H9 (cell line): ENCODE data around the gene CDH4. TPM values are rescaled to one million over a fixed set of nuclear protein-coding genes. Genes with fewer than 3 reads are reported as not detected.

Experiments used
- DNase-seq: peaks from one replicate; pipeline ENCODE4 v3.0.0-alpha.2; 2017
- H2AFZ ChIP-seq: one replicate; pipeline ENCODE4 v1.6.1; 2013; ENCODE audit warnings: mild to moderate bottlenecking, low read length, control low read depth, moderate library complexity
- H2AK5ac ChIP-seq: 2 replicates; pipeline ENCODE4 v1.6.1; 2013; ENCODE audit warnings: low read length, control low read depth, mixed read lengths; ENCODE audit not compliant: insufficient read length
- H2BK120ac ChIP-seq: one replicate; pipeline ENCODE4 v1.6.1; 2013; ENCODE audit warnings: low read depth, mild to moderate bottlenecking, low read length, control low read depth, inconsistent platforms; ENCODE audit not compliant: poor library complexity, severe bottlenecking
- H2BK12ac ChIP-seq: 2 replicates; pipeline ENCODE4 v1.6.1; 2013; ENCODE audit warnings: low read length, control low read depth, mixed read lengths, low read depth; ENCODE audit not compliant: insufficient read length
- H2BK15ac ChIP-seq: 2 replicates; pipeline ENCODE4 v1.6.1; 2013; ENCODE audit warnings: low read depth, low read length, control low read depth
- H2BK20ac ChIP-seq: one replicate; pipeline ENCODE4 v1.6.1; 2013; ENCODE audit warnings: low read depth, mild to moderate bottlenecking, low read length, control low read depth, inconsistent platforms; ENCODE audit not compliant: poor library complexity, severe bottlenecking
- H2BK5ac ChIP-seq: 2 replicates; pipeline ENCODE4 v1.6.1; 2013; ENCODE audit warnings: low read length, control low read depth, mixed read lengths; ENCODE audit not compliant: insufficient read length
- H3K14ac ChIP-seq: 2 replicates; pipeline ENCODE4 v1.6.1; 2013; ENCODE audit warnings: low read length, control low read depth; ENCODE audit not compliant: insufficient read depth
- H3K18ac ChIP-seq: 2 replicates; pipeline ENCODE4 v1.6.1; 2013; ENCODE audit warnings: low read depth, mild to moderate bottlenecking, mixed read lengths, low read length, control low read depth; ENCODE audit not compliant: insufficient read length
- H3K23ac ChIP-seq: 2 replicates; pipeline ENCODE4 v1.6.1; 2013; ENCODE audit warnings: low read length, control low read depth, mixed read lengths, low read depth; ENCODE audit not compliant: insufficient read length
- H3K23me2 ChIP-seq: 2 replicates; pipeline ENCODE4 v1.6.1; 2013; ENCODE audit warnings: low read depth, mild to moderate bottlenecking, mixed read lengths, low read length, control low read depth; ENCODE audit not compliant: insufficient read length, poor library complexity, severe bottlenecking
- H3K27ac ChIP-seq: 2 replicates; pipeline ENCODE4 v1.5.1; 2013; ENCODE audit warnings: low read length, control low read depth, mixed read lengths, low read depth; ENCODE audit not compliant: insufficient read length
- H3K27me3 ChIP-seq: 2 replicates; pipeline ENCODE4 v1.6.1; 2013; ENCODE audit warnings: low read length, control low read depth, inconsistent platforms; ENCODE audit not compliant: insufficient read depth
- H3K4ac ChIP-seq: 2 replicates; pipeline ENCODE4 v1.6.1; 2013; ENCODE audit warnings: low read depth, mild to moderate bottlenecking, control low read depth, inconsistent platforms, low read length, moderate library complexity
- H3K4me1 ChIP-seq: 2 replicates; pipeline ENCODE4 v1.6.1; 2013; ENCODE audit warnings: low read length, control low read depth, inconsistent platforms; ENCODE audit not compliant: insufficient read depth
- H3K4me2 ChIP-seq: 2 replicates; pipeline ENCODE4 v1.6.1; 2013; ENCODE audit warnings: low read length, control low read depth, mixed read lengths; ENCODE audit not compliant: insufficient read length, insufficient read depth
- H3K56ac ChIP-seq: 2 replicates; pipeline ENCODE4 v1.6.1; 2013; ENCODE audit warnings: low read depth, mild to moderate bottlenecking, mixed read lengths, low read length, control low read depth; ENCODE audit not compliant: insufficient read length
- H3K79me1 ChIP-seq: 2 replicates; pipeline ENCODE4 v1.6.1; 2013; ENCODE audit warnings: low read depth, mild to moderate bottlenecking, moderate library complexity, low read length, control low read depth, inconsistent platforms; ENCODE audit not compliant: insufficient read depth, poor library complexity, severe bottlenecking
- H3K79me2 ChIP-seq: 2 replicates; pipeline ENCODE4 v1.6.1; 2013; ENCODE audit warnings: low read length, control low read depth, inconsistent platforms; ENCODE audit not compliant: insufficient read depth
- H3K9ac ChIP-seq: 2 replicates; pipeline ENCODE4 v1.6.1; 2013; ENCODE audit warnings: low read length, control low read depth, mixed read lengths; ENCODE audit not compliant: insufficient read length; ENCODE audit errors: extremely low read depth
- H3K9me3 ChIP-seq: one replicate; pipeline ENCODE4 v1.6.1; 2013; ENCODE audit warnings: low read depth, low read length, inconsistent platforms; ENCODE audit not compliant: control insufficient read depth
- H3T11ph ChIP-seq: one replicate; pipeline ENCODE4 v1.6.1; 2013; ENCODE audit warnings: mild to moderate bottlenecking, low read length, control low read depth, inconsistent platforms
- H4K20me1 ChIP-seq: one replicate; pipeline ENCODE4 v1.6.1; 2013; ENCODE audit not compliant: control insufficient read depth, insufficient read length, insufficient read depth
- H4K5ac ChIP-seq: 2 replicates; pipeline ENCODE4 v1.6.1; 2013; ENCODE audit warnings: low read depth, mild to moderate bottlenecking, mixed read lengths, low read length, control low read depth; ENCODE audit not compliant: insufficient read length
- H4K8ac ChIP-seq: replicated peaks from 2 replicates; pipeline ENCODE4 v1.6.1; 2013; ENCODE audit warnings: low read length, control low read depth, mixed read lengths, low read depth; ENCODE audit not compliant: insufficient read length
- H4K91ac ChIP-seq: 2 replicates; pipeline ENCODE4 v1.6.1; 2013; ENCODE audit warnings: low read depth, mild to moderate bottlenecking, moderate library complexity, mixed read lengths, low read length, control low read depth; ENCODE audit not compliant: insufficient read length
- H3K27ac Mint-ChIP-seq, 3 experiments: 2 replicates in 2 of 3; 3 replicates in 1 of 3; pipeline ENCODE4 v1.8.0; 2020 to 2021; ENCODE audit warnings: mixed read lengths in 3 of 3, mild to moderate bottlenecking in 1 of 3, moderate library complexity in 1 of 3
- H3K27me3 Mint-ChIP-seq: 2 replicates; pipeline ENCODE4 v1.8.0; 2021; ENCODE audit warnings: low read depth, mild to moderate bottlenecking, moderate library complexity, mixed read lengths
- H3K36me3 Mint-ChIP-seq, 3 experiments: 2 replicates in 2 of 3; 3 replicates in 1 of 3; pipeline ENCODE4 v1.8.0; 2020 to 2021; ENCODE audit warnings: low read depth in 3 of 3, mixed read lengths in 3 of 3; ENCODE audit not compliant: insufficient read depth in 1 of 3
- H3K4me1 Mint-ChIP-seq, 2 experiments: 2 replicates each; pipeline ENCODE4 v1.8.0; 2020; ENCODE audit warnings: mixed read lengths in 2 of 2
- H3K4me3 Mint-ChIP-seq, 2 experiments: 2 replicates in 1 of 2; 3 replicates in 1 of 2; pipeline ENCODE4 v1.8.0; 2020 to 2021; ENCODE audit warnings: mild to moderate bottlenecking in 2 of 2, mixed read lengths in 2 of 2, moderate library complexity in 1 of 2
- H3K9me3 Mint-ChIP-seq, 2 experiments: 2 replicates in 1 of 2; 3 replicates in 1 of 2; pipeline ENCODE4 v1.8.0; 2020; ENCODE audit warnings: mild to moderate bottlenecking in 2 of 2, mixed read lengths in 2 of 2, moderate library complexity in 1 of 2
- CTCF ChIP-seq: fragments of 200-600 bp; sonication (generic); conservative IDR thresholded peaks from 3 replicates; pipeline ENCODE4 v1.8.0; 2021; ENCODE audit warnings: antibody characterized with exemption, mild to moderate bottlenecking
- WGBS: extraction: QIAGEN DNeasy Blood & Tissue Kit; methylation state at CpG from one replicate; pipeline ENCODE4 v1.1.7; 2013; ENCODE audit warnings: missing lambda C conversion rate, low lambda C conversion rate, mixed read lengths; ENCODE audit not compliant: insufficient read length; ENCODE audit errors: extremely low coverage; 5-methylcytosine and 5-hydroxymethylcytosine counted together
- total RNA-seq: library from RNA; stranded (reverse); gene quantifications from 2 replicates; pipeline ENCODE4 v1.2.1, GENCODE V29; 2021

CDH4 gene
- total RNA-seq, 1 experiment from 2014 or later = 3.0 TPM

- Histone ChIP-seq H4K20me1 (no peaks in the 10 kb centered on the region), H3K79me1 (no peaks in the 10 kb centered on the region), H4K91ac (no peak overlapping the region), H3K23me2 (no peaks in the 10 kb centered on the region), H3K18ac (no peak overlapping the region), H3K4ac (no peak overlapping the region), H2BK5ac (no peak overlapping the region), H3K4me2 (no peak overlapping the region), H3K27me3 (no peaks in the 10 kb centered on the region), H2AFZ (no peak overlapping the region), H3K14ac (no peak overlapping the region), H2BK15ac (no peak overlapping the region), H3K9me3 (no peaks in the 10 kb centered on the region), H4K8ac (no peak overlapping the region), H3K23ac (no peak overlapping the region), H2BK120ac (no peak overlapping the region), H2BK20ac (no peak overlapping the region), H3K79me2 (no peaks in the 10 kb centered on the region), H2AK5ac (no peak overlapping the region), H3K4me1 (no peaks in the 10 kb centered on the region), H2BK12ac (no peak overlapping the region), H3K9ac (no peak overlapping the region), H4K5ac (no peak overlapping the region), H3K27ac (no peak overlapping the region), H3T11ph (no peak overlapping the region), H3K56ac (no peak overlapping the region)
- no peaks in the 10 kb centered on the region for H3K36me3 Mint-ChIP-seq
- no peak overlapping the region for H3K27ac Mint-ChIP-seq
- H3K27me3 Mint-ChIP-seq = peaks cover 42% of the 10 kb centered on the region
- H3K9me3 Mint-ChIP-seq = no peaks in the 10 kb centered on the region
- no peak for TF ChIP-seq CTCF
- no peak for DNase-seq
- H3K4me1 Mint-ChIP-seq = peaks cover 11 to 26% of the 10 kb centered on the region in 2 experiments
- no CpG with 5 or more reads among the region's 5 CpGs for WGBS
- no peak overlapping the region; a peak in 1 of 5 replicates for H3K4me3 Mint-ChIP-seq
Measured at GRCh38 chr20:61811166-61811565, 559.1 kb downstream of the CDH4 start.
